ENCODE data around the gene THPO.

The THPO gene

GRCh38 chr3:184334470-184335158, 43.4 kb downstream of the THPO start:
- peak; percentile 84 for DNase-seq (ENCODE audit: low read depth)
- no peak for TF ChIP-seq CTCF (conservative IDR thresholded peaks at IDR 0.05; ENCODE audit: control insufficient read depth, insufficient read depth, low read depth, low read length)

GRCh38 chr3:184333700-184334099, 44.3 kb downstream of the THPO start:
- DNase-seq (ENCODE audit: low read depth) = no peak
- no peak for TF ChIP-seq CTCF (conservative IDR thresholded peaks at IDR 0.05; ENCODE audit: control insufficient read depth, insufficient read depth, low read depth, low read length)
- no peak overlapping the region for H3K4me3 ChIP-seq (ENCODE audit: control insufficient read depth, low read depth, low read length)

More at GRCh38 chr3:184334470-184335158, 43.4 kb downstream of the THPO start:
- H3K4me3 ChIP-seq (ENCODE audit: control insufficient read depth, low read depth, low read length) = no peak overlapping the region

GRCh38 chr3:184333190-184333589, 44.8 kb downstream of the THPO start:
- H3K4me3 ChIP-seq (ENCODE audit: control insufficient read depth, low read depth, low read length) = no peak overlapping the region
- no peak for TF ChIP-seq CTCF (conservative IDR thresholded peaks at IDR 0.05; ENCODE audit: control insufficient read depth, insufficient read depth, low read depth, low read length)
- DNase-seq (ENCODE audit: low read depth) = no peak

GRCh38 chr3:184332370-184333090, 45.5 kb downstream of the THPO start:
- DNase-seq (ENCODE audit: low read depth) = peak; percentile 89
- H3K4me3 ChIP-seq (ENCODE audit: control insufficient read depth, low read depth, low read length) = no peak overlapping the region
- TF ChIP-seq CTCF (conservative IDR thresholded peaks at IDR 0.05; ENCODE audit: control insufficient read depth, insufficient read depth, low read depth, low read length) = no peak

- H3K4me3 ChIP-seq (ENCODE audit: control insufficient read depth, low read depth, low read length) = no peak overlapping the region
- no peak for TF ChIP-seq CTCF (conservative IDR thresholded peaks at IDR 0.05; ENCODE audit: control insufficient read depth, insufficient read depth, low read depth, low read length)
- DNase-seq (ENCODE audit: low read depth) = no peak
Measured at GRCh38 chr3:184328516-184328915, 49.5 kb downstream of the THPO start.

GRCh38 chr3:184327171-184327570, 50.8 kb downstream of the THPO start:
- no peak for DNase-seq (ENCODE audit: low read depth)
- no peak for TF ChIP-seq CTCF (conservative IDR thresholded peaks at IDR 0.05; ENCODE audit: control insufficient read depth, insufficient read depth, low read depth, low read length)
- H3K4me3 ChIP-seq (ENCODE audit: control insufficient read depth, low read depth, low read length) = no peak overlapping the region
